ENCODE results near the gene MEGF11.

The MEGF11 gene

DNA sequence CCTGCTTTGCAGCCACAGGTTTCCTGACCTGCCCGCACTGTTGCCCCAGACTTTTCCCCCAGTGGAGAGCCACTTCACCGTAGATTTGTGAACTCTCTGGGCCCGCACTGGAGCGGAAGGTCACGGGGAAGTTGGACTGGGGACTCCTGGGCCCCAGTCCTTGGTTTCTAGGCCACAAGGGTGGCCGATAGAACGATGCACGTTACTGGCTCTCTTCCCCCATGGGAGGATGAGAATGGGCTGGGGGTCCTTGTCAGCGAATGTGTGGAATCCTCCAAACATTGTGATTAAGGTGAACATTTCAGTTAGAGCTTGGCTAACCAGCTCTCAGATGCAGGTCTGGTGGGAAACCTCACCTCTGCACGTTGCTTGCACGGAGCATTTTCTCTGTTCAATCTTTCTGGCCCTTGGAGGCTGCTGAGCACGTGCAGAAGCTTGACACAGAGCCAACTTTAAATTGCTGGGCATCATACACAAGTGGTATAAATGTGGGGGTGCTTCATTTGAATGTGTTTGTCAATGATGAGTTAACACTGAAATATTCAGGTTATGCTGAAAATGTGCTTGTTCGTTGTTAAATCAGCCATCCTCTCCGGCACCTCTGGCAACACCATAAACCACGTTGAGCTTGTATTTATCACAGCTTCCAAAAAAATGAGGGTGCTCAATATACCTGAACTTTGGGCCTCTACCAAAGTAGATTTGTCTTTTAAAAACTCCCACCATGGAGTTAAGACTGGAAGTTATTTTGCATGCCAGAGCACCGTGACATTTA is 40.8 kb upstream of the MEGF11 start (continued):
- TF ChIP-seq ZNF518A (tag by site-specific recombination; conservative IDR thresholded peaks at IDR 0.05; ENCODE audit: low read depth) = no peak
- TF ChIP-seq ZNF423 (tag by site-specific recombination; IDR thresholded peaks at IDR 0.05) = no peak
- no peak; the same call in 1 of the 2 replicates for TF ChIP-seq PRDM1 (tag by site-specific recombination; IDR thresholded peaks at IDR 0.05)
- TF ChIP-seq, protein P1, sequence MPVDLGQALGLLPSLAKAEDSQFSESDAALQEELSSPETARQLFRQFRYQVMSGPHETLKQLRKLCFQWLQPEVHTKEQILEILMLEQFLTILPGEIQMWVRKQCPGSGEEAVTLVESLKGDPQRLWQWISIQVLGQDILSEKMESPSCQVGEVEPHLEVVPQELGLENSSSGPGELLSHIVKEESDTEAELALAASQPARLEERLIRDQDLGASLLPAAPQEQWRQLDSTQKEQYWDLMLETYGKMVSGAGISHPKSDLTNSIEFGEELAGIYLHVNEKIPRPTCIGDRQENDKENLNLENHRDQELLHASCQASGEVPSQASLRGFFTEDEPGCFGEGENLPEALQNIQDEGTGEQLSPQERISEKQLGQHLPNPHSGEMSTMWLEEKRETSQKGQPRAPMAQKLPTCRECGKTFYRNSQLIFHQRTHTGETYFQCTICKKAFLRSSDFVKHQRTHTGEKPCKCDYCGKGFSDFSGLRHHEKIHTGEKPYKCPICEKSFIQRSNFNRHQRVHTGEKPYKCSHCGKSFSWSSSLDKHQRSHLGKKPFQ (tag by site-specific recombination; IDR thresholded peaks at IDR 0.05) = no peak
- TF ChIP-seq ZNF791 (tag by site-specific recombination; IDR thresholded peaks at IDR 0.05) = no peak
- TF ChIP-seq ZNF529 (tag by site-specific recombination; IDR thresholded peaks at IDR 0.05; ENCODE audit: insufficient replicate concordance) = no peak
- no peak for TF ChIP-seq ZNF19 (tag by site-specific recombination; IDR thresholded peaks at IDR 0.05; ENCODE audit: low read depth)
- no peak for TF ChIP-seq ZNF274 (IDR thresholded peaks at IDR 0.05; ENCODE audit: low read length)
- no peak for TF ChIP-seq ZNF274 (tag by site-specific recombination; IDR thresholded peaks at IDR 0.05; ENCODE audit: borderline replicate concordance)
- peak; percentile 59 for TF ChIP-seq ZNF629 (tag by site-specific recombination; IDR thresholded peaks at IDR 0.05)
- no peak for TF ChIP-seq ZNF549 (tag by site-specific recombination; IDR thresholded peaks at IDR 0.05)
- no peak for TF ChIP-seq ZNF623 (tag by site-specific recombination; IDR thresholded peaks at IDR 0.05)
- no peak for TF ChIP-seq ZNF292 (tag by site-specific recombination; IDR thresholded peaks at IDR 0.05; ENCODE audit: borderline replicate concordance, low read depth)
- no peak; the same call in none of the 2 replicates for TF ChIP-seq SP3 (tag by site-specific recombination; IDR thresholded peaks at IDR 0.05)
- no peak for TF ChIP-seq ZNF837 (tag by site-specific recombination; IDR thresholded peaks at IDR 0.05)
- TF ChIP-seq ZNF394 (tag by site-specific recombination; IDR thresholded peaks at IDR 0.05; ENCODE audit: borderline replicate concordance) = no peak
- TF ChIP-seq, protein P2, sequence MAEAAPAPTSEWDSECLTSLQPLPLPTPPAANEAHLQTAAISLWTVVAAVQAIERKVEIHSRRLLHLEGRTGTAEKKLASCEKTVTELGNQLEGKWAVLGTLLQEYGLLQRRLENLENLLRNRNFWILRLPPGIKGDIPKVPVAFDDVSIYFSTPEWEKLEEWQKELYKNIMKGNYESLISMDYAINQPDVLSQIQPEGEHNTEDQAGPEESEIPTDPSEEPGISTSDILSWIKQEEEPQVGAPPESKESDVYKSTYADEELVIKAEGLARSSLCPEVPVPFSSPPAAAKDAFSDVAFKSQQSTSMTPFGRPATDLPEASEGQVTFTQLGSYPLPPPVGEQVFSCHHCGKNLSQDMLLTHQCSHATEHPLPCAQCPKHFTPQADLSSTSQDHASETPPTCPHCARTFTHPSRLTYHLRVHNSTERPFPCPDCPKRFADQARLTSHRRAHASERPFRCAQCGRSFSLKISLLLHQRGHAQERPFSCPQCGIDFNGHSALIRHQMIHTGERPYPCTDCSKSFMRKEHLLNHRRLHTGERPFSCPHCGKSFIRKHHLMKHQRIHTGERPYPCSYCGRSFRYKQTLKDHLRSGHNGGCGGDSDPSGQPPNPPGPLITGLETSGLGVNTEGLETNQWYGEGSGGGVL (tag by site-specific recombination; IDR thresholded peaks at IDR 0.05) = no peak
- no peak for TF ChIP-seq ZBTB1 (tag by site-specific recombination; IDR thresholded peaks at IDR 0.05)
- no peak for TF ChIP-seq GFI1B (tag by site-specific recombination; IDR thresholded peaks at IDR 0.05)
- TF ChIP-seq CTCF (tag by site-specific recombination; IDR thresholded peaks at IDR 0.05) = 0 out of 2 replicates have a peak, but pooled peaks have one; percentile 12
- TF ChIP-seq ZBTB21 (tag by site-specific recombination; IDR thresholded peaks at IDR 0.05) = 0 out of 2 replicates have a peak, but pooled peaks have one; percentile 32
- 0 out of 2 replicates have a peak, but pooled peaks have one; percentile 12 for TF ChIP-seq YY1 (tag by site-specific recombination; IDR thresholded peaks at IDR 0.05)
- TF ChIP-seq ZNF2 (tag by site-specific recombination; IDR thresholded peaks at IDR 0.05) = peak; percentile 74
- no peak for TF ChIP-seq ZNF473 (tag by site-specific recombination; IDR thresholded peaks at IDR 0.05)
- TF ChIP-seq ZSCAN16 (tag by site-specific recombination; IDR thresholded peaks at IDR 0.05) = no peak
- TF ChIP-seq ZNF366 (tag by site-specific recombination; conservative IDR thresholded peaks at IDR 0.05) = no peak
- no peak for TF ChIP-seq BCL11A (tag by site-specific recombination; IDR thresholded peaks at IDR 0.05; ENCODE audit: low read depth)
- no peak for TF ChIP-seq MZF1 (tag by site-specific recombination; IDR thresholded peaks at IDR 0.05; ENCODE audit: borderline replicate concordance)
- TF ChIP-seq ZNF138 (tag by site-specific recombination; IDR thresholded peaks at IDR 0.05; ENCODE audit: borderline replicate concordance) = no peak
